Upper lobe of left lung (tissue), 6 donors: ENCODE data around the gene CCND1. TPM values are rescaled to one million over a fixed set of nuclear protein-coding genes. Genes with fewer than 3 reads are reported as not detected.

ENCODE experiments used
- ATAC-seq, 2 donors: fragments of 200-7000 bp; cut with Tn5 transposase; one replicate each; pipeline ENCODE4 v1.9.1; 2022; ENCODE audit warnings: mild to moderate bottlenecking in 2 of 2, moderate library complexity in 2 of 2; ENCODE audit not compliant: low FRiP score in 2 of 2
- DNase-seq, 2 donors: peaks; one replicate each; pipeline ENCODE4 v3.0.0-alpha.2; 2019 to 2020
- H3K27ac ChIP-seq, 4 donors: fragments of 200-600 bp; sonication (generic); one replicate each; pipeline ENCODE4 v1.5.1; 2016 to 2019
- H3K27me3 ChIP-seq, 4 donors: fragments of 200-600 bp; sonication (generic); one replicate each; pipeline ENCODE4 v1.5.1; 2017 to 2019
- H3K36me3 ChIP-seq, 4 donors: fragments of 200-600 bp; sonication (generic); one replicate each; pipeline ENCODE4 v1.5.1; 2016 to 2019
- H3K4me1 ChIP-seq, 4 donors: fragments of 200-600 bp; sonication (generic); one replicate each; pipeline ENCODE4 v1.5.1; 2018 to 2019
- H3K4me3 ChIP-seq, 4 donors: fragments of 200-600 bp; sonication (generic); one replicate each; pipeline ENCODE4 v1.5.1; 2017 to 2019; ENCODE audit warnings: mild to moderate bottlenecking in 2 of 4, moderate library complexity in 1 of 4
- H3K9me3 ChIP-seq, 4 donors: fragments of 200-600 bp; sonication (generic); one replicate each; pipeline ENCODE4 v1.5.1; 2018 to 2019
- CTCF ChIP-seq, 6 experiments: fragments of 450-650 bp in 4 of 6; fragments of 200-600 bp in 2 of 6; sonication (generic) in 2 of 6; IDR thresholded peaks; one replicate each; pipeline ENCODE4 v1.5.1; 2016 to 2019; ENCODE audit warnings: antibody characterized with exemption in 6 of 6
- EP300 ChIP-seq, 4 donors: sonication (generic); formaldehyde crosslinking; IDR thresholded peaks; one replicate each; pipeline ENCODE4 v1.5.1; 2017; ENCODE audit warnings: antibody characterized with exemption in 4 of 4, control low read depth in 2 of 4
- POLR2A ChIP-seq, 4 donors: fragments of 450-650 bp; IDR thresholded peaks; one replicate each; pipeline ENCODE4 v1.5.1; 2016 to 2017; ENCODE audit warnings: antibody characterized with exemption in 4 of 4, mild to moderate bottlenecking in 2 of 4
- POLR2AphosphoS5 ChIP-seq, 2 donors: sonication (generic); formaldehyde crosslinking; IDR thresholded peaks; one replicate each; pipeline ENCODE4 v1.5.1; 2017; ENCODE audit warnings: antibody characterized with exemption in 2 of 2
- WGBS, 2 donors: methylation state at CpG; one replicate each; pipeline ENCODE4 v1.1.5; 2017 to 2018; 5-methylcytosine and 5-hydroxymethylcytosine counted together
- total RNA-seq, 6 donors: library from RNA; depleted of rRNA in 4 of 6; stranded (reverse); fragments of >200 nt in 4 of 6; gene quantifications; one replicate each; pipeline versions ENCODE4 v1.1.0 to v1.2.1, GENCODE V29; 2016 to 2021
- donor health status: DM: no; HTN: no; CAD: no; lungs with moderate emphysema.
- donor health status: DM: no; HTN: yes; CAD: no; lungs with severe emphysema.

The CCND1 gene
- 100 to 1,000 TPM in 5 of 6 donors, 10 to 100 TPM in 1; 23.0 to 404 (median 237) TPM for total RNA-seq

- WGBS, 2 donors: 0 to 1% methylated on average over 25 to 39 of the region's 49 CpGs
- peak in 3 of 4 donors; percentile 63 to 89 (median 83) for TF ChIP-seq POLR2A (IDR thresholded peaks at IDR 0.05)
- peak; percentile 68 to 90 for TF ChIP-seq POLR2AphosphoS5 (IDR thresholded peaks at IDR 0.05)
- TF ChIP-seq EP300 (IDR thresholded peaks at IDR 0.05): no peak
- TF ChIP-seq CTCF (IDR thresholded peaks at IDR 0.05): peak in 3 of 6 experiments; percentile 14 to 47 (median 30)
- peak within 1 kb of the TSS; percentile 72 to 93 (median 77) for H3K4me3 ChIP-seq
- H3K9me3 ChIP-seq: no peaks in the 10 kb centered on the region
- peaks cover 0 to 9% (median 2%) of the 10 kb centered on the region in 4 donors for H3K36me3 ChIP-seq
- ATAC-seq (peak; percentile 55 to 64), DNase-seq (peak; percentile 66 to 92)
- peaks cover 0 to 25% (median 12%) of the 10 kb centered on the region in 4 donors for H3K27me3 ChIP-seq
- H3K27ac ChIP-seq: peak within 1 kb of the TSS; percentile 86 to 89 (median 88)
- H3K4me1 ChIP-seq: peaks cover 66 to 90% (median 73%) of the 10 kb centered on the region in 4 donors
Observed at GRCh38 chr11:69640995-69641581, at the start of gene CCND1. TSS of gene CCND1 (plus strand) at chr11:69641156. CDS start at chr11:69641314, 158 bp downstream.

- Histone ChIP-seq H3K27me3 (no peaks in the 10 kb centered on the region), H3K27ac (no peak overlapping the region), H3K9me3 (no peaks in the 10 kb centered on the region), H3K36me3 (no peaks in the 10 kb centered on the region), H3K4me1 (no peaks in the 10 kb centered on the region), H3K4me3 (no peak overlapping the region)
- DNase-seq (peak in 1 of 2 donors; percentile 72), ATAC-seq (no peak)
- 90 to 95% methylated on average over 24 to 31 of the region's 31 CpGs for WGBS, 2 donors
- TF ChIP-seq CTCF (IDR thresholded peaks at IDR 0.05): no peak
- TF ChIP-seq EP300 (IDR thresholded peaks at IDR 0.05): no peak
- TF ChIP-seq POLR2AphosphoS5 (IDR thresholded peaks at IDR 0.05): no peak
- no peak for TF ChIP-seq POLR2A (IDR thresholded peaks at IDR 0.05)
Observed at GRCh38 chr11:69592986-69593650, 47.8 kb upstream of the CCND1 start.

GRCh38 chr11:69593851-69594250 is 47.1 kb upstream of the CCND1 start:
- no peak for ATAC-seq

GRCh38 chr11:69594481-69594880 is 46.5 kb upstream of the CCND1 start:
- H3K9me3 ChIP-seq: no peaks in the 10 kb centered on the region
- no peak for ATAC-seq
- H3K36me3 ChIP-seq: no peaks in the 10 kb centered on the region
- TF ChIP-seq POLR2AphosphoS5 (IDR thresholded peaks at IDR 0.05): no peak
- TF ChIP-seq POLR2A (IDR thresholded peaks at IDR 0.05): no peak
- no peak for TF ChIP-seq EP300 (IDR thresholded peaks at IDR 0.05)
- no peak for TF ChIP-seq CTCF (IDR thresholded peaks at IDR 0.05)
- H3K27ac ChIP-seq: no peak overlapping the region
- H3K4me1 ChIP-seq: no peaks in the 10 kb centered on the region
- no peak for DNase-seq
- H3K27me3 ChIP-seq: no peaks in the 10 kb centered on the region
- 84 to 87% methylated on average over 3 to 11 of the region's 11 CpGs for WGBS, 2 donors
- H3K4me3 ChIP-seq: no peak overlapping the region

More at GRCh38 chr11:69593851-69594250, 47.1 kb upstream of the CCND1 start:
- DNase-seq: no peak
- WGBS, 2 donors: 82 to 91% methylated on average over 6 of the region's 6 CpGs
- Histone ChIP-seq H3K4me3 (no peak overlapping the region), H3K27ac (no peak overlapping the region), H3K4me1 (no peaks in the 10 kb centered on the region), H3K36me3 (no peaks in the 10 kb centered on the region), H3K27me3 (no peaks in the 10 kb centered on the region), H3K9me3 (no peaks in the 10 kb centered on the region)
- TF ChIP-seq EP300 (IDR thresholded peaks at IDR 0.05): no peak
- no peak for TF ChIP-seq CTCF (IDR thresholded peaks at IDR 0.05)
- no peak for TF ChIP-seq POLR2AphosphoS5 (IDR thresholded peaks at IDR 0.05)
- TF ChIP-seq POLR2A (IDR thresholded peaks at IDR 0.05): no peak
